C4-2B (cell line): ENCODE results near the gene NRXN3.

Experiments
- ZFX ChIP-seq: fragments of 450-650 bp; IDR thresholded peaks from 2 replicates; pipeline ENCODE4 v1.6.1; 2017
- TF ChIP-seq, protein P1 (sequence below): fragments of 450-650 bp; conservative IDR thresholded peaks from 2 replicates; pipeline ENCODE4 v1.5.1; 2017; ENCODE audit warnings: mild to moderate bottlenecking

DNA sequence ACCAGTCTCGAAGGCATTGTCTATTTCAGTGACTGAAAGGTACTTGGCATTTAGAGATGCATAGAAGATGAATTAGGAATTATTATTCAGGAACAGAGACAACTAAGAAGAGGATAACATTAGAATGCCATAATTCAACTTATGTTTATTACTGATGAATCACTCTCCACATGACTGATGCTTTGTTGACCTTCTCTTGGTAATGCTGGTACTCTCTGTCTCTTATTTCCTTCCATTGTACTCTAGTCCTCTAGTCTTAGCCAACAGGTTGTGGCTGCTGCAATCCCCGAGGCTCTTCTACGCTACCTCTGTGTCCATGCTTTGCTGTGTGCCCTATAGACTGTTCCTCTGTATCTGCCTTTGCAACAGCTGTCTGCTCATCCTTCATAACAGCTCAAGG is 652.9 kb downstream of the NRXN3 start:
- TF ChIP-seq, protein P1, sequence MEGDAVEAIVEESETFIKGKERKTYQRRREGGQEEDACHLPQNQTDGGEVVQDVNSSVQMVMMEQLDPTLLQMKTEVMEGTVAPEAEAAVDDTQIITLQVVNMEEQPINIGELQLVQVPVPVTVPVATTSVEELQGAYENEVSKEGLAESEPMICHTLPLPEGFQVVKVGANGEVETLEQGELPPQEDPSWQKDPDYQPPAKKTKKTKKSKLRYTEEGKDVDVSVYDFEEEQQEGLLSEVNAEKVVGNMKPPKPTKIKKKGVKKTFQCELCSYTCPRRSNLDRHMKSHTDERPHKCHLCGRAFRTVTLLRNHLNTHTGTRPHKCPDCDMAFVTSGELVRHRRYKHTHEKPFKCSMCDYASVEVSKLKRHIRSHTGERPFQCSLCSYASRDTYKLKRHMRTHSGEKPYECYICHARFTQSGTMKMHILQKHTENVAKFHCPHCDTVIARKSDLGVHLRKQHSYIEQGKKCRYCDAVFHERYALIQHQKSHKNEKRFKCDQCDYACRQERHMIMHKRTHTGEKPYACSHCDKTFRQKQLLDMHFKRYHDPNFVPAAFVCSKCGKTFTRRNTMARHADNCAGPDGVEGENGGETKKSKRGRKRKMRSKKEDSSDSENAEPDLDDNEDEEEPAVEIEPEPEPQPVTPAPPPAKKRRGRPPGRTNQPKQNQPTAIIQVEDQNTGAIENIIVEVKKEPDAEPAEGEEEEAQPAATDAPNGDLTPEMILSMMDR = no peak
- no peak for TF ChIP-seq ZFX
